AML-193 (cell line): ENCODE measurements around the gene CYSTM1.

Experiments
- DNase-seq, 2 experiments: peaks; one replicate each; lab custom pipeline; 2025; lab: John Stamatoyannopoulos, UW

Gene CYSTM1

DNA sequence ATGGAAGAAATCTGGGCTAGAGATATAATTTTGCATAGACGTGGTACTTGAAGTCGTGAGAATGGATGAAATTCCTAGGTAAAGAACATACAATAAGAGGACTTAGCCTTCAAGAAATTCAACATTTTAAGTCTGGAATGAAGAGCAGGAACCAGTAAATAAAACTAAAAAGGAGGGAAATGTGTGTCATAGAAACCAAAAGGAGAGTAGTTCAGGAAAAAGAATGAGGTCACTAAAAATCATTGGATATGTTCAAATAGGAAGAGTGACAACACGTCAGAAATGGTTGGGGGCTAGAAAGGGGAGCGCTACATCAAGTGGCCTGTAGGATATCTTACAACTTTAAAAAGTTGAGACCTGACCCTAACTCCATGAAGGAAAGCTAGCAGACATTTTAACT is 83.9 kb downstream of the CYSTM1 start:
- DNase-seq: no peak

GRCh38 chr5:140259500-140259899 is 84.5 kb downstream of the CYSTM1 start:
- no peak for DNase-seq

DNA sequence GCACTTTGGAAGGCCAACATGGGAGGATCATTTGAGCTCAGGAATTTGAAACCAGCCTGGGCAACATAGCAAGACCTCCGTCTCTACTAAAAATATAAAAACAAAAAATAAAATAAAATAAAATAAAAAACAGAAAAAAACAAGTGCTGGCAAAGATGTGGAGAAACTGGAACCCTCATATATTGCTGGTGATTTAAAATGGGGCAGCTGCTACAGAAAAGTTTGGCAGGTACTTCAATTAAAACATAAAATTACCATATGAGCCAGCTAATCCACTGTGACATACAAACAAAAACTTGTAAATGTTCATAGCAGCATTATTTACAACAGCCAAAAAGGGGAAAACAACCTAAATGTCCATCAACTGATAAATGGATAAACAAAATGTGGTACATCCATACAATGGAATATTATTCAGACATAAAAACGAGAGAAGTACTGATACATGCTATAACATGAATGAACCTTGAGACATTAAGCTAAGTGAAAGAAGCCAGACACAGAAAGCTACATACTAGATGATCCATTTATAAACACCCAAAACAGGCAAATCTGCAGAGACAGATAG is 85.2 kb downstream of the CYSTM1 start:
- no peak for DNase-seq

GRCh38 chr5:140261403-140262171 is 86.6 kb downstream of the CYSTM1 start:
- DNase-seq: peak; percentile 50 to 62

DNA sequence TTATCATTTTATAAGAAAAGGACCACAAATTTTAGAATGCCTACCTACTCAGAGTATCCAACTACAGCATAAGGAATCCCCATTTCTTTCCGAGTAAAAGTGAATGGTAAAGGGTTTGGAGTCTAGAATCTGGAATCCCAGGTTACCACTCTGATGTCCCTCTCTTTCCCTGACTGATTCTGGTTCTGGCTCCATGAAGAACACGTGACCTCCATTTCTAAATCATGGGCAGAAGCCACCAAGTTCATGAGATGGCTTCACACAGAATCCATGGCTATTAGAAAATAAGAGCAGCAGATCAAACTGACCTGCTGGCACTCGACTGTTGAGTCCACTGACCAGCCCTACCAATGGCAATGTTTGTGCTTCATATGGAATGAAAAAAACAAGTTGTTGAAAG is 87.2 kb downstream of the CYSTM1 start:
- DNase-seq: no peak

DNA sequence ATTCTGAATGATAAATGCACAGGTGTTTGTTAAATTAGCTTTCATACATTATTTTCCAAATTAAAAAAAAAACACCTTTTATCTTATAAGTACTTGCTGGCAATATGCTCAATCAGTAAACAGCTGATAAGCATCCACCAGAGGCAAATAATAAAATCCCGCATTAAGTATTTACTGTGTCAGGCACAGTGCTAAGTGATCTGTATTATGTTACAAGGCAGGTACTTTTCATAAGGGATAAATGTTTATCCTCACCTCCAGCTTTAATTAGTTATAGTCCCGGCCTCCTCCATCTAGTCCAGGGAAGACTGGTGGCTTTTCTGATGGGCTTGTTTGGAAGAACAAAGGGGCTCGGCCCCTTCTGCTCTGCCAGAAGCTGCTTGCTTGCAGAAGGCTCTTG is 87.9 kb downstream of the CYSTM1 start:
- DNase-seq: no peak

GRCh38 chr5:140265845-140266244 is 90.9 kb downstream of the CYSTM1 start:
- no peak for DNase-seq

DNA sequence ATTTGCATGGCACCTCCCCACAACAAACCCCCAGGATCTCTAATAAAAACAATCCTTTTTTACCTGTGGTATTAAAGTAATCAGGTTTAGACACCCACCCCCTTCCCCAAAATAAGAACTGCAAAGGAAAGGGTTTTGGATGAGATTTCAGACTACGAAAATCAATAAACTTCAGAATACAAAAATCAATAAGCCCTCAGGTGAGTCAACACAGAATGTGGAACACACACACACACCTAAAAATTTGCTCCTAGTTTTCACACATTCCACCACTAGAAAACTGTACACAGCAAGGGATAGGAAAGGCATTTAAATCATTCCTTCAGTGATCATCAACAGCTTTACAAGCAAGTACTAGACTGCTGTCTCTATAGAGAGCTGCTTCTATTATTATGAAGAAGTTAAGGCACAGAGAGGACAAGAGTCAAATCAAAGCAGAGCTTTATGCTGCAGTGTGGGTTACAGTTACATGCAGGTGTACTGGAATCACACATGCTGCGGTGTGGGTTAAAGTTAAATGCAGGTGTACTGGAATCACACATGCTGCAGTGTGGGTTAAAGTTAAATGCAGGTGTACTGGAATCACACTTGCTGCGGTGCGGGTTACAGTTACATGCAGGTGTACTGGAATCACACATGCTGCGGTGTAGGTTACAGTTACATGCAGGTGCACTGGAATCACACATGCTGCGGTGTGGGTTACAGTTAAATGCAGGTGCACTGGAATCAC is 91.6 kb downstream of the CYSTM1 start:
- no peak for DNase-seq

- no peak for DNase-seq
Observed at GRCh38 chr5:140267201-140267540, 92.2 kb downstream of the CYSTM1 start.

- DNase-seq: no peak
Observed at GRCh38 chr5:140267559-140268018, 92.6 kb downstream of the CYSTM1 start.

GRCh38 chr5:140270008-140270407 is 95.0 kb downstream of the CYSTM1 start:
- no peak for DNase-seq

GRCh38 chr5:140273401-140273877 is 98.5 kb downstream of the CYSTM1 start:
- DNase-seq: peak; percentile 95 to 96

DNA sequence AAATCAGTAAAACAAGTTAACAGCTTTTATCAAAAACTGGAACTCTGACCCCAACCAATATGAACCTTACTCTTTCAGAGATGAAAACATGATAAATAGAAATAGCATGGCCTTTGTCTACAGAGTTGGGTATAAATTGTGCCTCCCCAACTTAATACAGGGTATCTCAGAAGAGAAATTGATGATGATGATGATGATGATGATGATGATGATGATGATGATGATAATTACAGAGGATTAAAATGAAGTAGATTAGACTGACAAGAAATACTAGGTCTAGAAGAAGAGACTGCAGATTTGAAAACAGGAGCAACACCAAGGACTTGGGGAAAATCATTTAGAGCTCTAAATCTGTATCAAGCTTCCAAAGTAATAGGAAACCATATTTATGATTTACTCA is 100.8 kb downstream of the CYSTM1 start:
- no peak for DNase-seq

DNA sequence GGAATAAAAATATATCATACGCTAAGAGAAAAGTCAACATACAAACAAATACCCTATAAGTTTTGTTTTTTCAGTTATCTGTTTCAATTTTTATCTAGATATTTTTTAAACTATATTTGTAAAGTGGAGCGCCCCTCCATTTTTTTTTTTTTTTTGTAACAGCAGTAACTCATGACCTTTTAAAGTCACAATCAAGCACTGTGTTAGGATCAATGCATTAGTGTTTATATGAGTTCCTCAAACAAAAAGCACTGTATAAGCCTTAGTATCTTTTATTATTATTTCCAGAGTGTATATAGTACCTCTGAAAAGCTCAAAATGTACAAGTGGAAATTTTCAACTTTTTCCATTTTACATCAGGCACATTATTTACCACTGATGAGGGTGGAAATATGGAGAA is 107.3 kb downstream of the CYSTM1 start:
- DNase-seq: no peak

DNA sequence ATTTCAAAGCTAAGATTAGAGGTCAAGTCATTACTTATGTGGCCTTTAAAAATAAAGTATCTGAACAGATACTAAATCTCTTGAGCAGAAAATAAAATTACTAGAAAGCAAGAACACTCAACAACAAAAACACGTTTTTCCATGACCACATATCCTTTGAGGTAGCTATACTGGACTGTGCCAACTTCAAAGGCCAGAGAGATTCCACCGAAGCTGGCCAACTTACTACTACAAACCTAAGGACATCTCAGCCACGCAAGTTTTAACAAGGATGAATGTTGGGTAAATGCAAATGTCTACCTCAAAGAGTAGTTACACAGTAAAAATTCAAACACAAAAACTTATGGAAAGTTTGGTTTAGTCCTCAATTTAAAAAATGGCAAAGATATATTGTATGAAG is 109.0 kb downstream of the CYSTM1 start:
- DNase-seq: no peak

DNA sequence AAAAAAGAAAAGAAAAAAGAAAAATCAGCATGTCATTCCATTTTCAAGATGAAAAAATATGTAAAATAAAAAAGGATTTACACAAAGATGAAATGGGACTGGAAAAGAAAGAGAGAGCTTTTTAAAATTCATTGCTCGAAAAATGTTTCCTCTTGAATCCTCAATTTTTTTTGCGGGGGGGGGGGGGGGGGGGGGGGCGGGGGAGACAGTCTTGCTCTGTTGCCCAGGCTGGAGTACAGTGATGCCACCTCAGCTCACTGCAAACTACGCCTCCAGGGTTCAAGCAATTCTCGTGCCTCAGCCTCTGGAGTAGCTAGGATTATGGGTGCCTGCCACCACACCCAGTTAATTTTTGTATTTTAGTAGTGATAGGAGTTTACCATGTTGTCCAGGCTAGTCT is 111.4 kb downstream of the CYSTM1 start:
- no peak for DNase-seq

- no peak for DNase-seq
Observed at GRCh38 chr5:140287801-140288521, 113.0 kb downstream of the CYSTM1 start.

DNA sequence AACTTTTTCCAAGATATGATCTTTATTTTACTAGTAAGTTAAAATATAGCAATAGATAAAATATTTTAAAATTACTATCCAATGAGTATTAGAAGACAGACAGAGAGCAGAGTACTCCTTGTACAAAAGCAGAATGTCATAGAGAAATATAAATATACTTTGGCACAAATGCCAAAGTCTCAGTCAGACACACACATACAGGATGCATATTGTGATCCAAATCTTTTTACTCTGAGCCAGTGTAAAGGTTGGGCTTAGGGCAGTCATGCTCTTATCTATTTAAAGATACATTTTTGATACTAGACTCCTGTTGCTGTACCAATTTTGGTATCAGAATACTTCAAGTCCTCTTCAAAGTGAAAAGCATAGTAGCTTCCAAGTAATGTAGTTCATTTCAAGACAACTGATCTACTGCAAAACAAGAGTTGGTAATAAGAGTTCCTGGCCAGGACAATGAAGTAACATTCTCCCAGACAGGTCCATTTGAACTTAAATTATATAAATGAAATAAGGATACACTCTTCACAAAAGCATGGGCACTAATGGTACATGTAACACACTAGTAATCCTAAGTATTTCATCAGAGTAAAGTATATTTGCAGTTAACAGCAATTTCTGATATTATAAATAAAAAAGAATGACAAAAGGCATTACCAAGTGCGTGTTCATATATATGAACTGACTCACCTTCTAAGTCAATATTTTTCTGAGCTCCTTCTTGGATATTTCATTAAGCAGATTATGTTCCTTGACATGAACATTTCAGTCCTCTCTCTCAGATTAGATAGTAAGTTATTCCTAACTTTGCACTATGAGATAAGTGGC is 117.4 kb downstream of the CYSTM1 start:
- no peak for DNase-seq
